Measurements from ENCODE around the gene LTF. TPM values are rescaled to one million over a fixed set of nuclear protein-coding genes. Genes with fewer than 3 reads are reported as not detected.

The LTF gene
- total and polyA plus RNA-seq, 2 of the 13 experiments (the other 11 are each of a cell fraction or from before 2014, with no cell fraction given), result not detected

DNA sequence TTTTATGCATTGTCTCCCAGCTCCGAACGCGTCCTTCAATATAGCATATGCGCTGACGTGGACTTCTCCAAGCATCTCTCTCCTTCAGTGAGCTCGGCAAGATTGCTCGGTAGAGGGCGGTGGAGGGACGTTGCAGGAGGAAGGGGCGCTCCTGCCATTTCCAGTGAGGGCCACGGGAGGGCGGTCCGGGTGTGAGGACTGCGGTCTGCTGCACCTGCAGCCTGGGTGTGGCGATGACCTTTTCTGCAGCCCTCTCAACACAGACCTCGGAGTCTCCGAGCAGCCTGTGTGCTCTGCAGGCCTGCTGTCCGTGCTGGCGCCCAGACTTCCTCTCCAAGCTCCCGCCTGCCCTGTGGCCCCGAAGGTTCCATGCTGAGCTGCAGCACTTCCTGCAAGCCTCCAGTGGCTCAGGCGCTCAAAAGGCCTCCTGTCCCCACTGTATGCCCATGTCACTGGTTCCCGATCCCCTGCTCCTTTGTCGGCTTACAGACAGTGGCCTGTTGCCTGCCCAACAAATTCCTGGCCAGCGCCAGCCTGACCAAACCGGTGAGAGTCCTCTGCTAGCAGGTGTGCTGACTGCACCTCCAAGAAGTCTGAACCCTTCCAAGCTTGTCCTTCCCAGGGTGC, 24.1 kb upstream of the LTF start (continued):
- TF ChIP-seq KLF6 (CRISPR knock-in tag; IDR thresholded peaks at IDR 0.05) (0 out of 2 replicates have a peak, but pooled peaks have one; percentile 58), TP53 (CRISPR knock-in tag; conservative IDR thresholded peaks at IDR 0.05) (no peak), RARA (CRISPR knock-in tag; IDR thresholded peaks at IDR 0.05) (peak; percentile 33; the same call in 1 of the 2 replicates), ZNF225 (CRISPR knock-in tag; IDR thresholded peaks at IDR 0.05) (no peak), CC2D1A (CRISPR knock-in tag; IDR thresholded peaks at IDR 0.05) (no peak), PRMT3 (CRISPR knock-in tag; IDR thresholded peaks at IDR 0.05; ENCODE audit: borderline replicate concordance, low read depth) (no peak), KAT7 (CRISPR knock-in tag; IDR thresholded peaks at IDR 0.05; ENCODE audit: borderline replicate concordance) (no peak; the same call in 1 of the 2 replicates), E2F1 (CRISPR knock-in tag; IDR thresholded peaks at IDR 0.05) (no peak), CENPX (CRISPR knock-in tag; IDR thresholded peaks at IDR 0.05) (no peak), ZNF207 (IDR thresholded peaks at IDR 0.05; ENCODE audit: borderline replicate concordance) (no peak), NCOA2 (CRISPR knock-in tag; IDR thresholded peaks at IDR 0.05) (0 out of 2 replicates have a peak, but pooled peaks have one; percentile 31), ZNF598 (CRISPR knock-in tag; IDR thresholded peaks at IDR 0.05; ENCODE audit: borderline replicate concordance) (no peak), NFRKB (IDR thresholded peaks at IDR 0.05) (no peak), MIER2 (CRISPR knock-in tag; IDR thresholded peaks at IDR 0.05) (no peak), ZNF788 (CRISPR knock-in tag; IDR thresholded peaks at IDR 0.05; ENCODE audit: borderline replicate concordance) (no peak; the same call in 1 of the 2 replicates), MYC (CRISPR knock-in tag; IDR thresholded peaks at IDR 0.05; ENCODE audit: borderline replicate concordance) (no peak), IRF2 (CRISPR knock-in tag; IDR thresholded peaks at IDR 0.05) (peak; percentile 79), POGZ (CRISPR knock-in tag; IDR thresholded peaks at IDR 0.05) (peak; percentile 38; the same call in 1 of the 2 replicates), SALL1 (CRISPR knock-in tag; IDR thresholded peaks at IDR 0.05) (peak; percentile 73; the same call in 1 of the 2 replicates), ZNF12 (CRISPR knock-in tag; IDR thresholded peaks at IDR 0.05) (peak; percentile 40; the same call in 1 of the 2 replicates), ZNF101 (CRISPR knock-in tag; IDR thresholded peaks at IDR 0.05; ENCODE audit: borderline replicate concordance, low read depth) (no peak), ZNF83 (CRISPR knock-in tag; IDR thresholded peaks at IDR 0.05; ENCODE audit: borderline replicate concordance) (no peak)
- TF ChIP-seq, protein P1, sequence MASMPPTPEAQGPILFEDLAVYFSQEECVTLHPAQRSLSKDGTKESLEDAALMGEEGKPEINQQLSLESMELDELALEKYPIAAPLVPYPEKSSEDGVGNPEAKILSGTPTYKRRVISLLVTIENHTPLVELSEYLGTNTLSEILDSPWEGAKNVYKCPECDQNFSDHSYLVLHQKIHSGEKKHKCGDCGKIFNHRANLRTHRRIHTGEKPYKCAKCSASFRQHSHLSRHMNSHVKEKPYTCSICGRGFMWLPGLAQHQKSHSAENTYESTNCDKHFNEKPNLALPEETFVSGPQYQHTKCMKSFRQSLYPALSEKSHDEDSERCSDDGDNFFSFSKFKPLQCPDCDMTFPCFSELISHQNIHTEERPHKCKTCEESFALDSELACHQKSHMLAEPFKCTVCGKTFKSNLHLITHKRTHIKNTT (CRISPR knock-in tag; IDR thresholded peaks at IDR 0.05), result no peak
- TF ChIP-seq, protein P2, sequence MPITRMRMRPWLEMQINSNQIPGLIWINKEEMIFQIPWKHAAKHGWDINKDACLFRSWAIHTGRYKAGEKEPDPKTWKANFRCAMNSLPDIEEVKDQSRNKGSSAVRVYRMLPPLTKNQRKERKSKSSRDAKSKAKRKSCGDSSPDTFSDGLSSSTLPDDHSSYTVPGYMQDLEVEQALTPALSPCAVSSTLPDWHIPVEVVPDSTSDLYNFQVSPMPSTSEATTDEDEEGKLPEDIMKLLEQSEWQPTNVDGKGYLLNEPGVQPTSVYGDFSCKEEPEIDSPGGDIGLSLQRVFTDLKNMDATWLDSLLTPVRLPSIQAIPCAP (CRISPR knock-in tag; IDR thresholded peaks at IDR 0.05; ENCODE audit: low read depth), result no peak
- TF ChIP-seq, protein P3, sequence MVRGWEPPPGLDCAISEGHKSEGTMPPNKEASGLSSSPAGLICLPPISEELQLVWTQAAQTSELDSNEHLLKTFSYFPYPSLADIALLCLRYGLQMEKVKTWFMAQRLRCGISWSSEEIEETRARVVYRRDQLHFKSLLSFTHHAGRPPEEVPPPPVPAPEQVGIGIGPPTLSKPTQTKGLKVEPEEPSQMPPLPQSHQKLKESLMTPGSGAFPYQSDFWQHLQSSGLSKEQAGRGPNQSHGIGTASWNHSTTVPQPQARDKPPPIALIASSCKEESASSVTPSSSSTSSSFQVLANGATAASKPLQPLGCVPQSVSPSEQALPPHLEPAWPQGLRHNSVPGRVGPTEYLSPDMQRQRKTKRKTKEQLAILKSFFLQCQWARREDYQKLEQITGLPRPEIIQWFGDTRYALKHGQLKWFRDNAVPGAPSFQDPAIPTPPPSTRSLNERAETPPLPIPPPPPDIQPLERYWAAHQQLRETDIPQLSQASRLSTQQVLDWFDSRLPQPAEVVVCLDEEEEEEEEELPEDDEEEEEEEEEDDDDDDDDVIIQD (CRISPR knock-in tag; IDR thresholded peaks at IDR 0.05; ENCODE audit: low read depth), result 0 out of 2 replicates have a peak, but pooled peaks have one; percentile 25
- TF ChIP-seq, protein P4, sequence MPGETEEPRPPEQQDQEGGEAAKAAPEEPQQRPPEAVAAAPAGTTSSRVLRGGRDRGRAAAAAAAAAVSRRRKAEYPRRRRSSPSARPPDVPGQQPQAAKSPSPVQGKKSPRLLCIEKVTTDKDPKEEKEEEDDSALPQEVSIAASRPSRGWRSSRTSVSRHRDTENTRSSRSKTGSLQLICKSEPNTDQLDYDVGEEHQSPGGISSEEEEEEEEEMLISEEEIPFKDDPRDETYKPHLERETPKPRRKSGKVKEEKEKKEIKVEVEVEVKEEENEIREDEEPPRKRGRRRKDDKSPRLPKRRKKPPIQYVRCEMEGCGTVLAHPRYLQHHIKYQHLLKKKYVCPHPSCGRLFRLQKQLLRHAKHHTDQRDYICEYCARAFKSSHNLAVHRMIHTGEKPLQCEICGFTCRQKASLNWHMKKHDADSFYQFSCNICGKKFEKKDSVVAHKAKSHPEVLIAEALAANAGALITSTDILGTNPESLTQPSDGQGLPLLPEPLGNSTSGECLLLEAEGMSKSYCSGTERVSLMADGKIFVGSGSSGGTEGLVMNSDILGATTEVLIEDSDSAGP (CRISPR knock-in tag; IDR thresholded peaks at IDR 0.05; ENCODE audit: borderline replicate concordance), result peak; percentile 77

Measured in HepG2 (cell line).